HepG2 (cell line): Measurements from ENCODE around the gene CFAP45. TPM values are rescaled to one million over a fixed set of nuclear protein-coding genes. Genes with fewer than 3 reads are reported as not detected.

Experiments
- ATAC-seq: fragments of 200-7000 bp; cut with Tn5 transposase; 3 replicates; pipeline ENCODE4 v1.9.1; 2020; ENCODE audit warnings: mild to moderate bottlenecking, moderate library complexity
- BruUV-seq: library from RNA; stranded (reverse); fragments of 400-500 nt; replicated peaks from 2 replicates; lab custom pipeline; 2021; lab: Mats Ljungman, UMichigan
- CTCF ChIA-PET: fragments of 300-600 bp; formaldehyde crosslinking; extraction: SDS; loops from one replicate; lab custom pipeline; 2021; ENCODE audit warnings: low total read pairs, inconsistent platforms, low intra/inter-chr PET ratio; lab: Yijun Ruan, JAX
- POLR2A ChIA-PET: fragments of 350-600 bp; sonication (Branson Sonifier 250); formaldehyde crosslinking; loops from one replicate; lab custom pipeline; 2020; ENCODE audit warnings: antibody characterized with exemption, inconsistent platforms; lab: Yijun Ruan, JAX
- DNase-seq: peaks from one replicate; pipeline ENCODE4 v3.0.0-alpha.2; 2015; ENCODE audit warnings: low spot score
- FAIRE-seq: peaks from 3 replicates; lab custom pipeline; 2011; peaks lifted over from hg19 to GRCh38; lab: Jason Lieb, UNC
- H2AFZ ChIP-seq: one replicate; pipeline ENCODE4 v1.6.1; 2011; ENCODE audit warnings: low read length, inconsistent platforms
- H3K27ac ChIP-seq: fragments of 300-600 bp; 3 replicates; pipeline ENCODE4 v1.8.0; 2011; ENCODE audit warnings: mixed run types, mild to moderate bottlenecking, mixed read lengths, low read length, inconsistent platforms; ENCODE audit not compliant: insufficient read depth; ENCODE audit errors: extremely low read length
- H3K27me3 ChIP-seq, 2 experiments: fragments of 200-600 bp in 1 of 2; 2 replicates in 1 of 2; 3 replicates in 1 of 2; pipeline versions ENCODE4 v1.6.0 to v1.8.0; 2011; ENCODE audit warnings: low read length in 2 of 2, mild to moderate bottlenecking in 2 of 2, moderate library complexity in 2 of 2, inconsistent platforms in 1 of 2; ENCODE audit not compliant: insufficient read depth in 2 of 2, control insufficient read depth in 1 of 2
- H3K36me3 ChIP-seq, 2 experiments: fragments of 200-600 bp in 1 of 2; replicated peaks in 1 of 2; 2 replicates in 1 of 2; 3 replicates in 1 of 2; pipeline versions ENCODE4 v1.5.1 to v1.8.0; 2011; ENCODE audit warnings: low read length in 2 of 2, inconsistent platforms in 1 of 2; ENCODE audit not compliant: insufficient read depth in 2 of 2, control insufficient read depth in 1 of 2
- H3K4me1 ChIP-seq: 2 replicates; pipeline ENCODE4 v1.5.1; 2012; ENCODE audit warnings: low read length, inconsistent platforms; ENCODE audit not compliant: insufficient read depth
- H3K4me2 ChIP-seq: 2 replicates; pipeline ENCODE4 v1.6.0; 2011; ENCODE audit warnings: low read depth, low read length, inconsistent platforms
- H3K4me3 ChIP-seq, 3 experiments: fragments of 200-600 bp in 1 of 3; sonication (generic), shearing (Covaris generic) in 1 of 3; replicated peaks in 1 of 3; 2 replicates each; pipeline ENCODE4 v1.5.1; 2011 to 2016; ENCODE audit warnings: low read length in 3 of 3, inconsistent platforms in 2 of 3, low read depth in 2 of 3, mild to moderate bottlenecking in 2 of 3, control low read depth in 1 of 3, mixed read lengths in 1 of 3; ENCODE audit not compliant: insufficient read depth in 1 of 3
- H3K79me2 ChIP-seq: one replicate; pipeline ENCODE4 v1.6.1; 2011; ENCODE audit warnings: low read length, inconsistent platforms; ENCODE audit not compliant: insufficient read depth
- H3K9ac ChIP-seq: 2 replicates; pipeline ENCODE4 v1.6.0; 2011; ENCODE audit warnings: mild to moderate bottlenecking, low read depth, low read length, inconsistent platforms; ENCODE audit not compliant: insufficient read depth
- H3K9me3 ChIP-seq: 2 replicates; pipeline ENCODE4 v1.5.1; 2012; ENCODE audit warnings: mild to moderate bottlenecking, low read length
- H4K20me1 ChIP-seq: 2 replicates; pipeline ENCODE4 v1.6.0; 2011; ENCODE audit warnings: inconsistent platforms, mild to moderate bottlenecking, low read length, moderate library complexity; ENCODE audit not compliant: insufficient read depth
- ADNP ChIP-seq: sonication (generic); formaldehyde crosslinking; IDR thresholded peaks from 2 replicates; pipeline ENCODE4 v1.4.0; 2020; ENCODE audit warnings: missing genetic modification reagents
- HMGXB3 ChIP-seq: sonication (generic); formaldehyde crosslinking; IDR thresholded peaks from 2 replicates; pipeline ENCODE4 v1.4.0; 2020; ENCODE audit warnings: missing genetic modification reagents, borderline replicate concordance
- HNRNPK ChIP-seq: fragments of 200-400 bp; formaldehyde crosslinking; IDR thresholded peaks from 2 replicates; pipeline ENCODE4 v1.6.1; 2018; ENCODE audit warnings: low read length, low read depth, moderate library complexity, mild to moderate bottlenecking; ENCODE audit not compliant: poor library complexity, severe bottlenecking
- NFE2L2 ChIP-seq: fragments of 150-350 bp; IDR thresholded peaks from 2 replicates; pipeline ENCODE4 v1.6.1; 2014; ENCODE audit warnings: low read length
- PAWR ChIP-seq: sonication (generic); formaldehyde crosslinking; IDR thresholded peaks from 2 replicates; pipeline ENCODE4 v1.4.0; 2020; ENCODE audit warnings: missing genetic modification reagents, mild to moderate bottlenecking, borderline replicate concordance
- ZFYVE20 ChIP-seq: sonication (generic); formaldehyde crosslinking; IDR thresholded peaks from 2 replicates; pipeline ENCODE4 v1.8.0; 2023; ENCODE audit warnings: low read depth, mild to moderate bottlenecking, moderate library complexity, missing genetic modification reagents, borderline replicate concordance
- ZNF709 ChIP-seq: sonication (generic); formaldehyde crosslinking; IDR thresholded peaks from 2 replicates; pipeline ENCODE4 v1.5.0; 2020; ENCODE audit warnings: mild to moderate bottlenecking, missing genetic modification reagents
- WGBS: methylation state at CpG from one replicate; pipeline ENCODE4 v1.1.6; 2017; ENCODE audit warnings: low lambda C conversion rate; 5-methylcytosine and 5-hydroxymethylcytosine counted together
- in situ Hi-C: cut with HindIII; loops from 2 replicates; pipeline ENCODE4 v1.10.0; 2017; ENCODE audit warnings: low pct_unique_long_range_greater_than_20kb; ENCODE audit not compliant: extremely low pct_ligation_motif_present
- intact Hi-C: fragments of 100-400 bp; cut with micrococcal nuclease; formaldehyde crosslinking; loops from one replicate; pipeline ENCODE4 v1.10.0; 2022; ENCODE audit not compliant: unreplicated experiment
- polyA plus RNA-seq, 8 experiments: library from polyadenylated mRNA; depleted of rRNA in 3 of 8; stranded (reverse) in 7 of 8; unstranded in 1 of 8; fragments of >200 nt; fragmentation: Illumina TruSeq in 4 of 8; extraction: Trizol in 4 of 8; gene quantifications; 2 replicates each; pipeline versions ENCODE4 v1.2.1 to v1.2.3, GENCODE V29; 2011 to 2016; ENCODE audit warnings: low read depth in 4 of 8, missing spikeins in 1 of 8, mixed read lengths in 1 of 8; ENCODE audit not compliant: insufficient read depth in 1 of 8
- total RNA-seq, 5 experiments: library from RNA; depleted of rRNA; stranded (reverse); fragments of >200 nt; fragmentation: Illumina TruSeq; extraction: Trizol; gene quantifications; 2 replicates each; pipeline ENCODE4 v1.2.3, GENCODE V29; 2016; ENCODE audit warnings: low read depth in 1 of 5
- TF ChIP-seq, protein P1 (sequence below): sonication (generic); formaldehyde crosslinking; IDR thresholded peaks from 2 replicates; pipeline ENCODE4 v1.4.0; 2020; ENCODE audit warnings: low read depth, mild to moderate bottlenecking, missing genetic modification reagents

CFAP45 gene
- total and polyA plus RNA-seq, 2 of the 13 experiments (the other 11 are each of a cell fraction or from before 2014, with no cell fraction given): not detected

DNA sequence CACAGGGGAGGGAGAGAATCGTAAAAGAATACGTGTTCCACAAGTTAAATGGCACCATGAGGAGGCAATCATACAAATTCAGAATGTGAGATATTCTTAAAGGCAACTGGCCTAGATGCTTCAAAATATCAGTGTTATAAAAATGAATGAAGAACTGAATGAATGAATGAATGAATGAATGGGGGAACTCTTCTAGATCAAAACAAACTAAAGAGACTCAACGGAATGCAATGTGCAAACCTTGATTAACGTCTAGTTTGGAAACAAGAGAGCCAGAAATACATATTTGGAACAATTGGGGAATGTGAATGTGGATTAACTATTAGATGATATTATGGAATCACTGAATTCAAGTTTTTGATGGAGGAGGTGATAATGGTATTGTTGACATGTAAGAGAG, 16.8 kb downstream of the CFAP45 start (continued):
- no peak for TF ChIP-seq PAWR (CRISPR knock-in tag)
- no peak for TF ChIP-seq HMGXB3 (CRISPR knock-in tag)

DNA sequence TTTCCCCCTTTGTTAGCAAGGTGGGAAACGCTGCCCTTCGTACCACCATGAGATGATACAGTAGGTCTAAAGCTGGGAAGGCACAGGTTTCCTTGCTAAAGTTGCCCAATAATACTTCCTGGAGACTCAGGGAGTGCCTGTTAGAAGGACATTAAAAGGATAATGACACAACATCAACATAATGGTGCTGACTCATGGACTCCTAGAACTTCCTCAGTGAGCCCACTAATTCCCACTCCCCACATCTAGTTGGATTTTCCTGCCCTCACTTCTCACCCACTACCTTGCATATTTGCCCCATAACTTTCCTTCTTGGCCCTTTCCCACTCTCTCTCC, 17.5 kb downstream of the CFAP45 start:
- in situ Hi-C loops: no loop called here
- no TSS peak for BruUV-seq
- Histone ChIP-seq H3K9me3 (no peaks in the 10 kb centered on the region), H3K27me3 (peaks cover 0 to 1% of the 10 kb centered on the region in 2 experiments; a peak in 2 of 5 replicates), H3K27ac (no peak overlapping the region)
- ATAC-seq: no peak
- CTCF ChIA-PET: no interaction called here
- TF ChIP-seq, protein P1, sequence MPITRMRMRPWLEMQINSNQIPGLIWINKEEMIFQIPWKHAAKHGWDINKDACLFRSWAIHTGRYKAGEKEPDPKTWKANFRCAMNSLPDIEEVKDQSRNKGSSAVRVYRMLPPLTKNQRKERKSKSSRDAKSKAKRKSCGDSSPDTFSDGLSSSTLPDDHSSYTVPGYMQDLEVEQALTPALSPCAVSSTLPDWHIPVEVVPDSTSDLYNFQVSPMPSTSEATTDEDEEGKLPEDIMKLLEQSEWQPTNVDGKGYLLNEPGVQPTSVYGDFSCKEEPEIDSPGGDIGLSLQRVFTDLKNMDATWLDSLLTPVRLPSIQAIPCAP (CRISPR knock-in tag): no peak
- TF ChIP-seq ZNF709 (no peak), HNRNPK (no peak), ADNP (no peak), ZFYVE20 (CRISPR knock-in tag) (no peak), NFE2L2 (no peak)
- TF ChIP-seq, all 625 proteins: peak for 0
- Histone ChIP-seq H3K4me1 (no peaks in the 10 kb centered on the region), H3K36me3 (no peaks in the 10 kb centered on the region), H4K20me1 (no peaks in the 10 kb centered on the region), H3K9ac (no peak overlapping the region), H3K79me2 (no peaks in the 10 kb centered on the region), H3K4me3 (no peak overlapping the region), H3K4me2 (no peak overlapping the region), H2AFZ (no peak overlapping the region)
- 36% methylated on average over 2 of the region's 2 CpGs for WGBS
- FAIRE-seq (no peak), DNase-seq (no peak)
- POLR2A ChIA-PET: no interaction called here
- intact Hi-C loops: no loop called here
